ENCODE measurements around the gene STIL.

The STIL gene

DNA sequence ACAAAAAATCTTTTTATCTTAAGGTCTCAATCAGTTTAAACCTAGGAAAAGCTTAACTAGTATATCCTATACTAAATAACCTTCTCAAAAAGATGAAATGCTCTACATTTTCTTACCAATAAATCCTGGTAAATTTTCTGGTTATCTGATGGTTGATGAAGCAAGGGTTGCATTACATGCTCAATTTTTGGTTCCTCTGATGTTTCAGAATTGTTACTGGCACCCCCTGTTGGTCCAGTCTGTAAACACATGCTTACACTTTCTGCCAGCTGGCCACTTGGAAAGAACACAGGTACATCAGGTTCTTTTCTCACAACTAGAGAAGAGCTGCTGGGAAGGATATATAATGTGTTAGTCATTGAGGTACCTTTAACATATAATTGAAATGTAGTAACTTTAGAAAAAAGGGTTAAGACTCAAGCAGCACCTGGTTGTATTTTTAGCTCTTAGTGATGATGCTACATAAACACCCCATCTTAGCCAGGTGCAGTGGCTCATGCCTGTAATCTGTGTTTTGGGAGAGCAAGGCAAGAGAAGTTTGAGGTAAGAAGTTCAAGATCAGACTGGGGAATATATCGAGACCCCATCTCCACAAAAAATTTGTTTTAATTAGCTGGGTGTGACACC lies 51.0 kb downstream of the STIL start:
- TF ChIP-seq CTCF (IDR thresholded peaks at IDR 0.05; ENCODE audit: low read depth, low read length, missing control alignments): peak; percentile 78
- H3K4me3 ChIP-seq (ENCODE audit: low read depth, low read length): no peak overlapping the region
- DNase-seq: peak; percentile 49
- H3K27me3 ChIP-seq (replicated peaks): no peaks in the 10 kb centered on the region
- in situ Hi-C loops (cut with HindIII; ENCODE audit: low pct_ligation_motif_present, low sequenced_read_pairs): no loop called here
- peaks cover 5% of the 10 kb centered on the region for H3K36me3 ChIP-seq (replicated peaks)
- H3K27ac ChIP-seq: no peak overlapping the region

DNA sequence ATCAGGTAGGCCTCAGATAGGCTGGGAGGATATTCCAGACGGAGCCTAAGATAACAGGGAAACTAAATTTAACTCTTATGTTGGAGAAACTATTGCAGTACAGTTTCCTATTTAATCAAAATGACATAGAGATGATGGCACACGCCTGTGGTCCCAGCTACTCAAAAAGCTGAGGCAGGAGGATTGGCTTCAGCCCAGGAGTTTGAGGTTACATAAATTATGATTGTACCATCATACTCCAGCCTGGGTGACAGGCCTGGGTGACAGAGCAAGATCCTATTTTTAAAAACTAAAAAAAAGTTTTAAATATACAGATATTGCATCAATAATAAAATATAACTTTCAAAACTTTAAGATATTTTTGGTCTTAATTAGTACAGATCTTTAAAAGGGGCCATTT lies 56.7 kb downstream of the STIL start:
- H3K27me3 ChIP-seq (replicated peaks): no peaks in the 10 kb centered on the region
- no peak for TF ChIP-seq CTCF (IDR thresholded peaks at IDR 0.05; ENCODE audit: low read depth, low read length, missing control alignments)
- in situ Hi-C loops (cut with HindIII; ENCODE audit: low pct_ligation_motif_present, low sequenced_read_pairs): no loop called here
- no peak overlapping the region for H3K27ac ChIP-seq
- peaks cover 6% of the 10 kb centered on the region for H3K36me3 ChIP-seq (replicated peaks)
- DNase-seq: no peak
- H3K4me3 ChIP-seq (ENCODE audit: low read depth, low read length): no peak overlapping the region

DNA sequence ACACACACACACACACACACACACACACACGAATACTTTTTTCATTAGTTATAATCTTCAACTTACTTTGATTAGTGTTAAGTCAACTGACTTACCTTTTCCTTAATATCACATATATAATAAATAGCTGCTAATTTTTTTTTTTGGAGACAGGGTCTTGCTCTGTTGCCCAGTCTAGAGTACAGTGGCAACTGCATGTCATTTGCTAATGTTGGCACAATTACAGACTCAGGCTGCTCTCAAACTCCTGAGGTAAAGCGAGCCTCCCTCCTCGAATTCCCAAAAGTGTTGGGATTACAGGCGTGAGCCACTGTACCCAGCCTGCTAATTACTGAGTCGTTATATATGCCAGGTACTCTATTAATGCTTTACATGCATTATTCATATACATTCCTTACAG lies 61.2 kb downstream of the STIL start:
- in situ Hi-C loops (cut with HindIII; ENCODE audit: low pct_ligation_motif_present, low sequenced_read_pairs): no loop called here

DNA sequence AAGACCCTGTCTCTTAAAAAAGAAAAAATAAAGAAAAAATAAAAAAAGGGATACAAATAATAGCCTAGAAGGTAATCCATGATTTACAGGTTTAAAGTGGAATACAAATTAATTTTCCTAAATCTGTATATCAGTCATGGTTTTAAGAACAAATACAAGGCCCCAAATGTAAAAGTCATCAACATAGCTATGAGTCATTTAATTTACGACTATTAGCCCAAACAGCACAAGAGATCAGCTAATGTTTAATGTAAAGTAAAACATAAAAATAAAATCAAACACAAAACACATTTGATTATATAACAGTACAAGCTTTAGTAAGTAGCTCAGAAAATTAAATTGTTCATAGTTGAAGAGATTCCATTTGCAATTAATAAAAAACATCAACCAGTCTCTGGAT lies 61.6 kb downstream of the STIL start:
- H3K27me3 ChIP-seq (replicated peaks): no peaks in the 10 kb centered on the region
- no peak for TF ChIP-seq CTCF (IDR thresholded peaks at IDR 0.05; ENCODE audit: low read depth, low read length, missing control alignments)
- in situ Hi-C loops (cut with HindIII; ENCODE audit: low pct_ligation_motif_present, low sequenced_read_pairs): no loop called here
- no peak overlapping the region for H3K27ac ChIP-seq
- DNase-seq: no peak
- H3K36me3 ChIP-seq (replicated peaks): peaks cover 8% of the 10 kb centered on the region
- H3K4me3 ChIP-seq (ENCODE audit: low read depth, low read length): no peak overlapping the region

More for the DNA sequence above, 61.2 kb downstream of the STIL start:
- Histone ChIP-seq H3K27me3 (replicated peaks) (no peaks in the 10 kb centered on the region), H3K27ac (no peak overlapping the region), H3K4me3 (ENCODE audit: low read depth, low read length) (no peak overlapping the region), H3K36me3 (replicated peaks) (peaks cover 8% of the 10 kb centered on the region)
- DNase-seq: no peak
- no peak for TF ChIP-seq CTCF (IDR thresholded peaks at IDR 0.05; ENCODE audit: low read depth, low read length, missing control alignments)

GRCh38 chr1:47249755-47250154 lies 64.2 kb downstream of the STIL start:
- no peak for TF ChIP-seq CTCF (IDR thresholded peaks at IDR 0.05; ENCODE audit: low read depth, low read length, missing control alignments)
- peaks cover 5% of the 10 kb centered on the region for H3K36me3 ChIP-seq (replicated peaks)
- in situ Hi-C loops (cut with HindIII; ENCODE audit: low pct_ligation_motif_present, low sequenced_read_pairs): no loop called here
- DNase-seq: no peak
- no peak overlapping the region for H3K27ac ChIP-seq
- H3K4me3 ChIP-seq (ENCODE audit: low read depth, low read length): no peak overlapping the region
- no peaks in the 10 kb centered on the region for H3K27me3 ChIP-seq (replicated peaks)

- H3K27ac ChIP-seq: no peak overlapping the region
- TF ChIP-seq CTCF (IDR thresholded peaks at IDR 0.05; ENCODE audit: low read depth, low read length, missing control alignments): no peak
- H3K36me3 ChIP-seq (replicated peaks): no peaks in the 10 kb centered on the region
- H3K27me3 ChIP-seq (replicated peaks): no peaks in the 10 kb centered on the region
- H3K4me3 ChIP-seq (ENCODE audit: low read depth, low read length): no peak overlapping the region
- no peak for DNase-seq
- in situ Hi-C loops (cut with HindIII; ENCODE audit: low pct_ligation_motif_present, low sequenced_read_pairs): no loop called here
Measured at GRCh38 chr1:47244339-47244862, 69.5 kb downstream of the STIL start.

Measured in brain microvascular endothelial cell (primary cell).